GM18519 (cell line): ENCODE data around the gene SP8.
A peak's percentile ranks its signal among the peaks of the same experiment; 100 is the strongest.
"Not testable (repeated sequence)": the region's sequence is repeated elsewhere in the genome, so short reads cannot be mapped to it uniquely, and the experiment has no call there.

Experiments
- ATAC-seq: cut with Tn5 transposase; IDR thresholded peaks from one replicate; pipeline ENCODE4 v1.9.1; 2021; ENCODE audit warnings: mild to moderate bottlenecking, moderate library complexity; ENCODE audit not compliant: unreplicated experiment, low FRiP score

The SP8 gene

DNA sequence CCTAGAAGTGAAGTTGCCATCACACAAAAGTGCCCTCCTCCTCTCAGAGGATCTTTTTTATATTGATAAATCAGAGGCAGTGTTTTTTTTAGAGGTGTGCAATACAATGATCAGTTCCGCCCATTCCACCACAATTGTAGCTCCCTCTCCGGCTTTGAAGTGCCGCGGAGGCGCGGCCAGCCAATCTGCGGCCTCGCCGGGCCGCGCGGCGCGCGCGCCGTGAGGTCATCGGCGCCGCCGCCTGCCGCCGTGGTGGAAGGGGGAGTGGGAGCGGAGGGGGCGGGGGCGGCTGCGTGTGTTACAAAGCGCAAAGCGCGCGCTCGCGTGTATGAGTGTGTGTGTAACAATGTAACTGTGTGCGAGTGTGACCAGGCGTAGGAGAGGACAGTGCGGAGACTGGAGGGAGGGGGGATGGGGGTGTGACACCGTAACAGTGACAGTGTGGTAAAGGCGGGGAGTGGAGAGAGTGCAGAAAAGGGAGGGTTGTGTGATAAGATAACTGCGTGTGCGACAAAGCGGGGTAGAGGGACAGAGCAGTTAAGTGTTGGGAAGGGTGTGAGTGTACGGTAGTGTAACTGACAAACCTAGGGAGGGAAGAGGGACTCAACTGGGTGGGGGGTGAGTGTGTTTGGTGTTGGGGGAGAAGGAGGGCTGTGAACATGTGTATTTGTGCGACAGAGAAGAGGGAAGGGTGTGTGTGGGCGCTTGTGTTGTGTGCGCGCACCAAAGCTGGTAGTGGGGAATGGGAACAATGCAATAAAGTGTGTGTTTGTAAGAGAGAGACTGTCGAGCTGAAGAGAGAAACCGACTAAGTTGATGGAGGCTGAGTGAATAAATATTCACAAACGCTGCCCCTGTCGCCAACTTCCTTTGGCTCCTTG, at the start of gene SP8:
Gene SP8 (minus strand): TSS at position 108 of the 881 bp plus-strand sequence. CDS start 88 bp downstream, at position 20.
- ATAC-seq = no peak

DNA sequence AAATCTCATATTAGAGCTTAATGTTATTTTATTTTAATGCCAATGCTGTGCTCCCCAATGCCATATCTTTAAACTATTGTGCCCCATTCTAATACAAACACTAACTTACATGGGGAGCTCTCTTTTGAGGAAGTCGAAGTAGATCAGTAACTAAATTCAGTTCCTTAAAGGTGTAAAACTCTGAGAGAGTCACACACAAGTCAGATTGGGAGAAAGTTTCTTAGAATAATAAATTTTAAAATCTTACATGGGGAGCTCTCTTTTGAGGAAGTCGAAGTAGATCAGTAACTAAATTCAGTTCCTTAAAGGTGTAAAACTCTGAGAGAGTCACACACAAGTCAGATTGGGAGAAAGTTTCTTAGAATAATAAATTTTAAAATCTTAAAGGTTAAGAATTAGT, 49.7 kb upstream of the SP8 start:
- ATAC-seq = not testable (repeated sequence)

DNA sequence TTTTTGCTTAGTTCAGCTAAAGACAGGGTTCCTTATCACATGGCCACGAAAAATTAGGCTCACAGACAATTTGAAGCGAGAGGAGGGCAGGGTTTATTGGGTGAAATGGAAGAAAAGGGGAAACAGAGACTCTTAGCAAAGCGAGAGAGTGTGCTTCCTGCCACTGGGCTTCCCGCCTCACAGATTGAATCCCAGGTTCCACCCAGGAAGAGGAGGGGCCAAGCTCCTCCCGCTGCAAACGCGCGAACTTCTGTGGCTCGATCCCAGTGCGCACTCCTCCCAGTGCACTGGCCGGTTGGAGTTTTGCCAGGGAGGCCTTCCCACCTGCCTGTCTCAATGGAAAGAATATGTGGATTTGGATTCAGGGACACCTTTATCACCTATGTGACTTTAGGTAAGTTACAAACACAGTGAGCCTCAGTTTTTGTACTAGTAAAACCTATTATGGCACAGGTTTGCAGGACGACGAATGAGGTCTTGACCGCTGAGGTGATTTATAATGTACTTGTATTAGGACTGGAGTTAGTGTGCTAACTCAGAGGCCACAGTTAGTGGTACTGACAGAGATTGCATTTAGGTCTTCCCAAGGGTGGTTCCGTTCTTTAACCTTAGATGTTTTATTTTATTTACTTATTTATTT, 48.5 kb upstream of the SP8 start:
- no peak for ATAC-seq

DNA sequence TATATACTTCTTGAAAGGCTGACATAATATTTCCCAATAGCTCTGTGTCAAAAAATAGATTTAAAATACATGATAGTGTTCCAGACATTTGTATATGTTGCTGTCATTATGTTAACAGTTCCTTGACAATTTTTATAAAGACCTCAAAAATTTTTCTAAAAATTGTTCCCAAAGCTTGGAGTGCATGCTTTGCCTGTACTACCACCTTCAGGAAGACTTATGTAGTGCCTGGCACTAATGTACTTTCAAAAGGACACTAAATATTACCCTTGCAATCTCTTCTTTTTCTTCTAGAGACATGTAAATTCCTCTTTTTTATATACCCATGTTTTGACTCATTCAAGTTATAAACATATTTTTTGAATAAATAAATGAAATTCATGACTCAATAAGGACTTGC, 48.0 kb upstream of the SP8 start:
- no peak for ATAC-seq

DNA sequence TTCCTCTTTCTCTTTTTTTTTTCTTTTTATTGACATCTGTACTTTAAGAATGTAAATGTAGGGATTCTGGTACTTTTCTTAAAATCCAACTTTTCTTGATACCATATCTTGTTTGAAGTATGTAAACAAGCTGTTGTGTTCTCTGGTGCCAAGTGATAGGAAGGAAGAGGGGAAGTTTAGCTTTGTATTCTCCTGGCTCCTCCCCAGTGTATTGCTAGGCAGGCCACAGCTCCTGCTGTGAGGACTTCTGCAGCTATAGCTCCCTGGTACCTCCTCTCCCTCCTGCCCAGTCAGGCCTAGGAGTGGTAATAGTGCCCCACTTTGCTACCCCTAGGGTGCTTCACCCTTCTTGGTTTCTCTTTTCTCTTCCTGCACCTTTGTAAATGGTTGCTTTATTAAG, 45.3 kb upstream of the SP8 start:
- no peak for ATAC-seq

DNA sequence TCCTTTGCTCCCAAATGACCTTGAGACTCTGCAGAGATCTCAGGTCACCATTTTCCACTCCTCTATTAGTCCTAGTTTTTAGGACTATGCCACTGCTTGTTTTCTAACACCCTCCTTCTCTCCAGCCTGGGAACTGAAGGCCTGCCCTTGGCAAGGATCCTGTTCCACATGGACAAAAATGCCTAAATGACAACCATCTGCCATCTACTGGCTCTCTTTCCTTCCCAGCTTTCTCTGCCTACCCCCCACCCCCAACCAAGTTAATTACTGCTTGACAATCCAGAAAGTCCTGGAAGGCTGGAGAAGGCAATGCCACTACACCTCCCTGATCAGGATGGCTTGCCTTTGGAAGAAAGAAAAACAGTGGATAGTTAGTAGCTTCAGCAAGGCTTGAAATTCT, 44.8 kb upstream of the SP8 start:
- ATAC-seq = no peak

DNA sequence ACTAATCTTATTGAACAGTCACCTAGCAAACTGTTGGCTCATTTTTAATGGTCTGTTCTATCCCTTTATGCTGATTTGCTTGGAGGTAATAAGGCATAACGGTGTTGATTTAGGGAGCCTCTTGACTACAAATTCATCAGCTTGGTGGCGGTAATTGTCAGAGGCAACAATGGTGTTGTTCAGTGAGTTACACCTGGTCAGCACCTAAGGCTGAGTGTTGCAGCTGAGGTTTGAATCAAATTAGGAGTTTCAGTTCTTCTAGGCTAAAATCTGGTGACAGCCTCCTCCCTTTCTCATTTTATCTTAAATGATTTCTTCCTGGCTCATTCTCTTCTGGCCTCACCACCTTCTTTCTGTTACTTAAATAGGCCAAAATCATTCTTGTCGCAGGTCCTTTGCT, 42.3 kb upstream of the SP8 start:
- no peak for ATAC-seq

DNA sequence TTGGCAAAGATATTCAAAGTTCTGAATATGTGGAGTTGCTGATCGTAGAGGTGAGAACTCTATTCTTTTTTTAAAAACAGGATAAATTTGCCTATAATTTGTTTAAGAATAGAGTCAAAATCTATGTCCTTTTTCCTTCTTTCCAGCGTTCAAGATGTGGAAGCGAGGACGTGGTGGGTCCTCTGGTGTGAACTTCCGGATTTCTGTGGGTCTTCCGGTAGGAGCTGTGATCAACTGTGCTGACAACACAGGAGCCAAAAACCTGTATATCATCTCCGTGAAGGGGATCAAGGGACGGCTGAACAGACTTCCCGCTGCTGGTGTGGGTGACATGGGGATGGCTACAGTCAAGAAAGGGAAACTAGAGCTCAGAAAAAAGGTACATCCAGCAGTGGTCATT, 40.5 kb upstream of the SP8 start:
- no peak for ATAC-seq

DNA sequence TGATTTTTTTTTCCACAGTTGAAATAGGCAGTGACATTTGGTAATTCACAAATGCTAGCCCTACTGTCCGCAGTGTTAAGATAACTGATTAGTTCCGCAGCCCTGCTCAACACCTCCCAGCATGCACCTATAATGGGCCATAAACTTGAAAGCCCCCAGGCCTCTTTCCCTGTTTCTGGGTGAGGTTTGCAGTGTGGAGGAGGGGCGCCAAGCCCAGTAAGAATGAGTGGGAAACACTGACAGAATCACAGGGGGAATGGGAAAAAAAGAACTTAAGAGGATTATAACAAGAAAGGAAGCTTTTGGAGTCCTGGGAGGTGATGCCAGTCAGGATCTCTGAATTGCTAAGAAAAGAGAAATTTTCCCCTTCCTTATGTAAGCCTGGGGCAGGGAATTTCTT, 39.6 kb upstream of the SP8 start:
- no peak for ATAC-seq

DNA sequence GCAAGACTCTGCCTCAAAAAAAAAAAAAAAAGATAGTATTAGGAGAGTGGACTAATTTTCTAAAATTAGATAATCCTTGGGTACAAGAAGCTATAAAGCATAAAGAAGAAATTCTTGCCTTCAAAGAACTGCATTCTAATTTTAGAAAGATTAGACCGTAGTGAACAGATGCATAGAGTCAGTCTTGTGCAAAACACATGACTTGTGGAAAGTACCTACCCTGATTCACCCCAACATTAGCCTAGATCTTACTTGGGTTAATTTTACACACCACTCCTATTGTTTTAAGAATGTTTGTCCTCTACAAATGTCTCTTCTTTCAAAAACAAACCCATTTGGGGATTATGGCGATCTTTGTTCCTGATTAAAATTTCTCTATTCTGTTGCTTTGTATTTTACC, 38.9 kb upstream of the SP8 start:
- no peak for ATAC-seq

DNA sequence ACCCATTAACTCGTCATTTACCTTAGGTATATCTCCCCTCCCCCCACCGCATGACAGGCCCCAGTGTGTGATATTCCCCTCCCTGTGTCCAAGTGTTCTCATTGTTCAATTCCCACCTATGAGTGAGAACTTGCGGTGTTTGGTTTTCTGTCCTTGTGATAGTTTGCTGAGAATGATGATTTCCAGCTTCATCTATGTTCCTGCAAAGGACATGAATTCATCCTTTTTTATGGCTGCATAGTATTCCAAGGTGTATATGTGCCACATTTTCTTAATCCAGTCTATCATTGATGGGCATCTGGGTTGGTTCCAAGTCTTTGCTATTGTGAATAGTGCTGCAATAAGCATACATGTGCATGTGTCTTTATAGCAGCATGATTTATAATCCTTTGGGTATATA, 34.7 kb upstream of the SP8 start:
- ATAC-seq = not testable (repeated sequence)

DNA sequence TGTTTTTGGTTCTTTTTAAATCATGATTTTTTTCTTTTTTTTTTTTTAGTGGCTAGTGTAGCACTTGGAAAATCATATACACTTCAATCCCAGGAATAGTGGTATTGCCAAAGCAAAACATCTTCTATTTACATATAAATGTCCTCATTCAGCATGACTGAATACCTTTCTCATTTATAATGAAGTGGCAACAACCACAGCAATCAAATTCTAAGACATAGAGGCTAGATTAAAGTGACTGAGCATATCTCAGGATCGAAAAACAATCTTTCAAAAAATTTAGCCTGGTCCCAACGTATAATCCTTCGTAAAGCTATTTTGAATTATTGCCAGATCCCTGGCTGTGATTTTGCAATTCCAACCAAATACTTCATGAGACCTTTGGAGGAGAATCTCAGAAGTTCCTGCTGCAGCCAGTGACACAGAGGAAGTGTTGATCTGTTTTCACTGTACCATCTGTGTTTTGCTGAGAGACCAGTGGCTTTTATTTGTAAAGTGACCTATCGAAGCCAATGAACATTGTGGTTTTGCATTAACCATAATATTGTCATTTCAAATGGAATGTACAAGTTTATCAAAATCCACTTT, 29.8 kb upstream of the SP8 start:
- ATAC-seq = no peak

DNA sequence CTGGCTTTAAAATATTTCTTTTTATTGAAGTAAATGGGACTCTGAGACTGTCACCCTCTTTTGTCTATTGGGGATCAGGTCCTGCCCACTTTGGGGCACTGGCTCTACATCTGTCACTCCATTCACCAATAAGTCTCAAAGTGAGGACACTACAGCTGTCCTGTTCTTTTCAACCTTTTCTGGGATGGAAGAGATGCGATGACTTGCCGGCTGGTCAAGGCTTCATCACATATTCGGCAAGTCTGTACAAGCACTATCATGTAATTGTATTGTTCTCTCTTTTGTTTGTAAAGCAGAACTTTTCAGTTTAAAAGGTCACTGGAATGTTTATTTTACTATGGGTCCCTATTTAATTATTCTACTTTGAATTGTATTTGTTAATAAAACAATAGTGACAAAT, 17.7 kb upstream of the SP8 start:
- ATAC-seq = no peak

DNA sequence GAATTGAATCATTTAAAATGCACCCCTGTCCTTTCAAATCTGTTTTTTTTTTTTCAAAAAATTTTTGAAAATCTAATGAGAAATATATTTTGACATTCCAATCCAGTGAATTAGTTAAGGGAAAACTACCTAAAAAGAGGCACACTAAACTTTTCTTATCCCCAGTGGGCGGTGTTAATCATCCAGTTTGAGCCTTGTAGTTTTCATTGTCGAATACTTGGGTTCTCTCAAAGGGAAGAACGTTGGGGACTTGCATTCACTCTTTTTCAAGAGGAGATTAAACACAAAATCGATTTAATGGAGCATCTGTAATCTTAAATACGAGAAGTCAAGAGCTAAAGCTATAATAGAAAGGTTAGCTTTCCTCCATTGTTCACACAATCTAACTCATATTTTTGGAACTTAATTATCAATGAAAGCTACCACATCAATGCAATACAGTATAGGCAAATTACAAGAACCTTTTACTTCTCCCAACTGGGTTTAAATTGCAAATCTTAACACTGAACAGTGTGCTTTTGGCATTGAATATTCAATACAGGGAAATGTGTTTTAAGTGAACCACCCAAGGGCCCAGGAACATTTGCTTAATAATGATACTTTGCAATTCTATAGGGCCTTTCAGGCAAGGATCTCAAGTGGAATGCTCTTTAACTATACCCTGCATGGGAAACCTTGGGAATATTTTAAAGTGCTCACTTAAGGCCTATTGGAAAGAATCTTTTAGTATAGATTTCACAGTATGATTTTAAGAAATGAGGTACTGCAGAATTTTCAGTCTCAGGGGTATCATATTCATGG, 13.1 kb upstream of the SP8 start:
- ATAC-seq = no peak

DNA sequence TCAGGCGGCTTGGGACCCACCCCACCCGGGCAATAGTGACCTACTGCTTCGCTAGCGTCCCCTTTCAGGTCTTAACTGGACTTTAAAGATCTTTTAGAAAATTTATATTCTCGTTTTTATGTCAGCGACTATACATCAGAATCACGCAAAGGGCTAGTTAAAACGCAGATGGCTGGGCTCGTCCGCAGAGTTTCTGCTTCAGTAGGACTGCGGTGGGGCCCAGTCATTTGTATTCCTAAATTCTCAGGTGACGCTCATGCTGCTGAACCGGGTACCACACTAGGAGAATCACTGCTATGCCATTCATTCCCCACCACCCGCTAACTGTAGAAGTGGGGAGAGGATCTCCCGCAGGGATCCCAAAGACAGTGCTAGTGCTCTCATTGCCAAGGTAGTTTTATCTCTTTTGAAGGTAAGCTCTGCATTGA, 12.0 kb upstream of the SP8 start:
- no peak for ATAC-seq

DNA sequence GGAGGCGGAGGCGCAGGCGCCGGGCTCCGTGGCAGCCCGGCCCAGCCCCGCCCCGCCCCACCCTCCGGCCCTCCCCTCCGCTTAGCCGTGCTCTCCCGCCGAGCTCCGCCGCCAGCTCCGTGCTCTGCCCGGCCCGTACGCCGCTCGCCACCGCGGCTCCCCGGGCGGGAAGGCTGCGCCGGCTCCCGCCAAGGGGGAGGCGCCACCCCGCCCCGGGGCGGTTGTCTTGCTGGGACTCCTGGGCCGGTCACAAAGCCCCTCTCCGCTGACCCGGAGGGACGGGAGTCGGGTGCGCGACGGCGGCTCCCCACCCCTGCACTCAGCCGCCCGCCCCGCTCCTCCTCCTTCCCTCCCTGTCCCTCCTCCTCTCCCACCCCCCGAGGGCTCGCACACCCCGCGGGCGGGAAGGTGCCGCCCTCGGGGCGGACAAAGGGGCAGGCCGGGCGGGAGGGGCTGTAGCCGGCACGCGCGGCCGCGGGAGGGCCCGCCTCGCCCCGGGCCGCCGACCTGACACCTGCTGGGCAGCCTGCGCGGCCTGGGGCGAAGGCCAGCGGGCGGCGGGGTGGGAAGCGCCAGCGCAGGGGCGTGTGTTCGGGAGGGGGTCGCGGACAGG, 11.5 kb upstream of the SP8 start:
- peak; percentile 79 for ATAC-seq

DNA sequence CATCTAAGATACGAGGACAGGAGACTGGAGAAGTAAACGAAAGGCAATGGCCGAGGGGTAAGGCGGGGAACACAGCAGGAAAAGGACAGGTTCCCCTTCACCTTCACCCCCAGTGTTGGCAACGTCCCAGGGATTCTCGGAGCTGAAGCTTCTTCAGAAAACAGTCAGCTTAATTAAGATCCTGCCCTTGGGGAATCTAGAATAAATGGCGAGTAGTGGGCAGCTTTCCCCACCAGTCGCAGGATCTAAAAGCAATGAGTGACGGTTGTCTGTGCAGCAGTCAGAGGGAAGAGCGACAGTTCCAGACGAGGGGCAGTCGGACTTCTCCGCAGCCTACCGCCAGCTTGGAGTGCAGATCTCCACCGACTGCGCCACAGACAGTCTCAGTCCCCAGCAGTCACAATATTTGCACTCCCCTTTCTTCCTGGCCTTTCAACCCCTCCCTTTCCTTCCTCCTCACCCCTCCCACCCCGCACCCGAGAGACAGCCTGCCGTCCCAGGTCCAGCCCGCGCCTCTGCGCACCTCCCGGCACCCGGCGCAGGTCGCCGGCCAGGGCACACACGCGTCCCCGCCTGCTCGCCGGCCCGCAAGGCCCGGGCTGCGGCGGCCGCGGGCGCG, 10.9 kb upstream of the SP8 start:
- ATAC-seq = peak; percentile 48

DNA sequence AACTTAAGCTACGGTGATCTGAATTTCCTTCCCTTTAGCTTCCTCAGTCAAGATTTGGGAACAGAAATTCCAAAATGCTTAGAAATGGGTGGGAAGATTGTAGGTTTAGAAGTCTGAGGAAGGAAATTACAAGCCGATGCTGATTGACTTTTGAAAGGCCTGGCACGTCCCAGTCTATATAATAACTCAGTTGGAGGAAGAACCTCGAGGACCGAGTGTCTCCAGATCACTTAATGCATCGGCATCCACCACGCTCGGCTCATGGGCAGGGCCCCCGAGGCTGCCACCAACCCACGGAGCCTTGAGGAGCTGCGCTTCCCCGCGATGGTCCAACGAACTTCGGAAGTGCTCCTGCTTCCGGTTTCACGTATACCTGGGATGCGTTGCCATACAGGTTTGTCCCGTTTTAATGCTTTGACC, 10.4 kb upstream of the SP8 start:
- ATAC-seq = no peak

DNA sequence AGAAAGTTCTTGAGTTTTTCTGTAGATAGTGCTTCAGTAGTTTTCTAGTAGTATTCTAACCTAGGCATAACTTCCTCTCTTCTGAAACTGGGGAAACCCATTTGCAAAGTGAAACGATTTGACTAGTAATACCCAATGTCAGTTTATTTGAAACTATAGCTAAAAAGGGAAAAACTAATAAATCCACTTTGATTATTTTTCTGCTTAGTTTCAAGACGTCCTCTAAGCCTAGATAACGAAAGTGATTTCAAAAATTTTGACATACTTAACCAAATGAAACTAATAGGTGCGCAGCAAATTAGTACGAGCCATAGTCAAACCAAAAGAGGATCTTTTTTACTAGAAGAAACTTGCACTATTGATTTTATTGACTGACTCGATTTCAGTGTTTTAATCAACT, 9.8 kb upstream of the SP8 start:
- no peak for ATAC-seq

DNA sequence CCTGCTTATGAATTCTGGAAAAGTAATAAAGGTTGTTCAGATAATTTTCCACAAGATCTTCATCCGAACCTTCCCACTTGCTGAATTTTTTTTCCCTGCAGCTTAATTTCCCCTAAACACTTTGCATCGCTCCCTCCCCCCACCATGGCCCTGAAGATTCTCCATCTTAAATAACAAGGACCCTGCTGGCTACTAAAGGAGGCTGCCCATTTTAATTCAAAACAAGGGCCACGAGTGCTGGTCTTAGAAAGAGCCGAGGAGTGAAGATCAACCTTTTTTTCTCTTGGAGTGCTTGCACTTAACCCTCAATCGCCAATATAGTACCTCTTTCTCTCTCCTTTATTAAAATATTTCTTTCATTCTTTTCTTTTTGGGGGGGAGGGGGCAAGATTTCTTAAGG, 9.2 kb upstream of the SP8 start:
- ATAC-seq = no peak
